ENCODE measurements around the gene DLG2.

The DLG2 gene

GRCh38 chr11:85525686-85526085 is 101.5 kb downstream of the DLG2 start:
- no peak for DNase-seq
- no peaks in the 10 kb centered on the region for H3K36me3 ChIP-seq (replicated peaks; ENCODE audit: insufficient read depth, low read length)

DNA sequence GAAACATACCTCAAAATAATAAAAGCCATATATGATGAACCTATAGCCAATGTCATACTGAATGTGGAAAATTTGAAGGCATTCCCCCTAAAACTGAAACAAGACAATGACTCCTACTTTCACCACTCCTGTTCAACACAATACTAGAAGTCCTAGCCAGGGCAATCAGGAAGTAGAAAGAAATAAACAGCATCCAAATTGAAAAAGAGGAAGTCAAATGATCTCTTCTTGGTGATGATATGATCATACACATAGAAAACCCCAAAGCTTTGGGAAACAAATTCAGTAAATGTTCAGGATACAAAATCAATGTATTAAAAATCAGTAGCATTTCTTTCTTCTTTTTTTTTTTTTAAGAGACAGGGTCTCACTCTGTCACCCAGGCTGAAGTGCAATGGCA is 109.9 kb downstream of the DLG2 start:
- Histone ChIP-seq H2AFZ (ENCODE audit: low read length) (no peak overlapping the region), H3K79me2 (ENCODE audit: low read length) (no peaks in the 10 kb centered on the region), H3K9me3 (replicated peaks; ENCODE audit: insufficient read depth, low read length) (no peaks in the 10 kb centered on the region), H3K9ac (ENCODE audit: low read length) (no peak overlapping the region), H4K20me1 (ENCODE audit: insufficient read depth, low read length) (no peaks in the 10 kb centered on the region), H3K4me1 (ENCODE audit: low read length) (0 out of 2 replicates have a peak, but pooled peaks cover 3% of the 10 kb centered on the region), H3K27ac (ENCODE audit: low read length) (no peak overlapping the region), H3K4me2 (ENCODE audit: low read depth, low read length) (no peak overlapping the region), H3K36me3 (replicated peaks; ENCODE audit: insufficient read depth, low read length) (no peaks in the 10 kb centered on the region), H3K4me3 (ENCODE audit: low read length) (no peak overlapping the region), H3K9me2 (replicated peaks; ENCODE audit: insufficient read depth, low read length) (no peaks in the 10 kb centered on the region), H3K27me3 (replicated peaks; ENCODE audit: insufficient read depth, low read length) (no peaks in the 10 kb centered on the region), H3F3A (ENCODE audit: insufficient read depth, low read length) (no peaks in the 10 kb centered on the region)
- no peak for TF ChIP-seq CTCF (IDR thresholded peaks at IDR 0.05; ENCODE audit: low read length)
- no peak for DNase-seq

More at GRCh38 chr11:85525686-85526085, 101.5 kb downstream of the DLG2 start:
- TF ChIP-seq CTCF (IDR thresholded peaks at IDR 0.05; ENCODE audit: low read length), result no peak
- Histone ChIP-seq H3K9ac (ENCODE audit: low read length) (no peak overlapping the region), H3K4me2 (ENCODE audit: low read depth, low read length) (no peak overlapping the region), H3K9me3 (replicated peaks; ENCODE audit: insufficient read depth, low read length) (no peaks in the 10 kb centered on the region), H3K27ac (ENCODE audit: low read length) (no peak overlapping the region), H3K9me2 (replicated peaks; ENCODE audit: insufficient read depth, low read length) (no peaks in the 10 kb centered on the region), H3K27me3 (replicated peaks; ENCODE audit: insufficient read depth, low read length) (no peaks in the 10 kb centered on the region), H3K79me2 (ENCODE audit: low read length) (no peaks in the 10 kb centered on the region), H4K20me1 (ENCODE audit: insufficient read depth, low read length) (no peaks in the 10 kb centered on the region), H2AFZ (ENCODE audit: low read length) (no peak overlapping the region), H3K4me1 (ENCODE audit: low read length) (no peaks in the 10 kb centered on the region), H3K4me3 (ENCODE audit: low read length) (no peak overlapping the region), H3F3A (ENCODE audit: insufficient read depth, low read length) (no peaks in the 10 kb centered on the region)

GRCh38 chr11:85495918-85496317 is 131.2 kb downstream of the DLG2 start:
- Histone ChIP-seq H4K20me1 (ENCODE audit: insufficient read depth, low read length) (no peaks in the 10 kb centered on the region), H3K27ac (ENCODE audit: low read length) (no peak overlapping the region), H3K4me2 (ENCODE audit: low read depth, low read length) (no peak overlapping the region), H3K9me2 (replicated peaks; ENCODE audit: insufficient read depth, low read length) (no peaks in the 10 kb centered on the region), H3K36me3 (replicated peaks; ENCODE audit: insufficient read depth, low read length) (no peaks in the 10 kb centered on the region), H3K4me1 (ENCODE audit: low read length) (no peaks in the 10 kb centered on the region), H3K9me3 (replicated peaks; ENCODE audit: insufficient read depth, low read length) (no peaks in the 10 kb centered on the region), H3K79me2 (ENCODE audit: low read length) (no peaks in the 10 kb centered on the region), H3K27me3 (replicated peaks; ENCODE audit: insufficient read depth, low read length) (no peaks in the 10 kb centered on the region), H3K4me3 (ENCODE audit: low read length) (no peak overlapping the region), H3K9ac (ENCODE audit: low read length) (no peak overlapping the region), H2AFZ (ENCODE audit: low read length) (no peak overlapping the region), H3F3A (ENCODE audit: insufficient read depth, low read length) (no peaks in the 10 kb centered on the region)
- no peak for DNase-seq
- TF ChIP-seq EZH2 (optimal IDR thresholded peaks at IDR 0.05; ENCODE audit: low read depth, low read length) (no peak), EZH2phosphoT487 (IDR thresholded peaks at IDR 0.05; ENCODE audit: low read length) (no peak), CTCF (IDR thresholded peaks at IDR 0.05; ENCODE audit: low read length) (no peak)

DNA sequence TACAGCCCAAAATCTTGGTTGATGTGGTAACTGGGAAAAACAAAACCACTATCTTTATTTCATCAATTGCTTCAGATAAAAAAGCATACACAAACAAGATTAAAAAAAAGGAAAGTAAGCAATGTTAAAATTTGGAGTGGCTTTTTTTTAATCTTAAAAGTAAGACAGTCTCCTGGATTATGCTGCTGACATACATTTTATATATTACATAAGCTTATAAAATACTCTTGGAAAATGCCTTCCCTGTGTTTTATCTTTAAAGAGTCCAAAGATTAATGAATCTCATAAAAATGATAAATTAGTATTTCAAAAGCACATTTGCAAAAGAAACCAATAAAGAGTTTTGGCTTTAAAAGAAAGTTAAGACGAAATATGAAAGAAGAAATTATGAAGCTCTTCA is 132.7 kb downstream of the DLG2 start:
- no peak for TF ChIP-seq EZH2 (optimal IDR thresholded peaks at IDR 0.05; ENCODE audit: low read depth, low read length)
- no peak for TF ChIP-seq EZH2phosphoT487 (IDR thresholded peaks at IDR 0.05; ENCODE audit: low read length)
- no peak for TF ChIP-seq CTCF (IDR thresholded peaks at IDR 0.05; ENCODE audit: low read length)
- no peak for DNase-seq
- Histone ChIP-seq H3F3A (ENCODE audit: insufficient read depth, low read length) (no peaks in the 10 kb centered on the region), H3K4me2 (ENCODE audit: low read depth, low read length) (no peak overlapping the region), H3K27ac (ENCODE audit: low read length) (no peak overlapping the region), H3K9ac (ENCODE audit: low read length) (no peak overlapping the region), H3K9me2 (replicated peaks; ENCODE audit: insufficient read depth, low read length) (no peaks in the 10 kb centered on the region), H4K20me1 (ENCODE audit: insufficient read depth, low read length) (no peaks in the 10 kb centered on the region), H2AFZ (ENCODE audit: low read length) (no peak overlapping the region), H3K79me2 (ENCODE audit: low read length) (no peaks in the 10 kb centered on the region), H3K4me3 (ENCODE audit: low read length) (no peak overlapping the region), H3K36me3 (replicated peaks; ENCODE audit: insufficient read depth, low read length) (no peaks in the 10 kb centered on the region), H3K9me3 (replicated peaks; ENCODE audit: insufficient read depth, low read length) (no peaks in the 10 kb centered on the region), H3K27me3 (replicated peaks; ENCODE audit: insufficient read depth, low read length) (no peaks in the 10 kb centered on the region), H3K4me1 (ENCODE audit: low read length) (no peaks in the 10 kb centered on the region)

Measured in MM.1S (cell line).